ENCODE results near the gene MIF. TPM values are rescaled to one million over a fixed set of nuclear protein-coding genes. Genes with fewer than 3 reads are reported as not detected.
A peak's percentile ranks its signal among the peaks of the same experiment; 100 is the strongest.

Gene MIF
- total RNA-seq, 4 donors from 2014 or later: 261 to 363 (median 313) TPM

GRCh38 chr22:23892706-23893105, 1.5 kb upstream of the MIF start:
- H3K9me3 ChIP-seq: no peaks in the 10 kb centered on the region
- peaks cover 45% of the 10 kb centered on the region for H3K4me1 ChIP-seq
- H3K27ac ChIP-seq: no peak overlapping the region
- H3K36me3 ChIP-seq: peaks cover 21% of the 10 kb centered on the region
- TF ChIP-seq POLR2A (IDR thresholded peaks at IDR 0.05) (no peak), POLR2AphosphoS5 (IDR thresholded peaks at IDR 0.05) (no peak), CTCF (IDR thresholded peaks at IDR 0.05) (no peak), EP300 (IDR thresholded peaks at IDR 0.05) (no peak)
- WGBS: 71% methylated on average over 4 of the region's 4 CpGs
- no peak for DNase-seq (ENCODE audit: low spot score in 2 of 2)
- H3K4me3 ChIP-seq: no peak overlapping the region
- no peaks in the 10 kb centered on the region for H3K27me3 ChIP-seq

GRCh38 chr22:23893121-23893944, 850 bp upstream of the MIF start:
- peak overlapping the region; percentile 95 for H3K27ac ChIP-seq
- TF ChIP-seq CTCF (IDR thresholded peaks at IDR 0.05) (no peak), POLR2A (IDR thresholded peaks at IDR 0.05) (no peak)
- peaks cover 42% of the 10 kb centered on the region for H3K4me1 ChIP-seq
- no peak for DNase-seq (ENCODE audit: low spot score in 2 of 2)
- WGBS: 60% methylated on average over 4 of the region's 11 CpGs
- peak overlapping the region; percentile 59 for H3K4me3 ChIP-seq
- H3K27me3 ChIP-seq: no peaks in the 10 kb centered on the region
- H3K9me3 ChIP-seq: no peaks in the 10 kb centered on the region
- peaks cover 23% of the 10 kb centered on the region for H3K36me3 ChIP-seq

GRCh38 chr22:23894710-23895598, 771 bp downstream of the MIF start:
- DNase-seq (ENCODE audit: low spot score in 2 of 2): peak; percentile 83 to 86
- TF ChIP-seq POLR2A (IDR thresholded peaks at IDR 0.05) (no peak), CTCF (IDR thresholded peaks at IDR 0.05) (no peak), EP300 (IDR thresholded peaks at IDR 0.05) (no peak), POLR2AphosphoS5 (IDR thresholded peaks at IDR 0.05) (no peak)
- Histone ChIP-seq H3K4me3 (peak overlapping the region; percentile 59), H3K27ac (peak overlapping the region; percentile 95), H3K9me3 (no peaks in the 10 kb centered on the region), H3K4me1 (peaks cover 27% of the 10 kb centered on the region), H3K27me3 (no peaks in the 10 kb centered on the region), H3K36me3 (peaks cover 23% of the 10 kb centered on the region)
- 5% methylated on average over 36 of the region's 79 CpGs for whole genome bisulfite sequencing

- Histone ChIP-seq H3K27ac (peak overlapping the region; percentile 95), H3K4me1 (peaks cover 24% of the 10 kb centered on the region), H3K36me3 (peaks cover 23% of the 10 kb centered on the region), H3K4me3 (peak overlapping the region; percentile 59), H3K27me3 (no peaks in the 10 kb centered on the region), H3K9me3 (no peaks in the 10 kb centered on the region)
- no peak for DNase-seq (ENCODE audit: low spot score in 2 of 2)
- 78% methylated on average over 16 of the region's 16 CpGs for WGBS
- TF ChIP-seq CTCF (IDR thresholded peaks at IDR 0.05) (no peak), POLR2AphosphoS5 (IDR thresholded peaks at IDR 0.05) (no peak), POLR2A (IDR thresholded peaks at IDR 0.05) (no peak), EP300 (IDR thresholded peaks at IDR 0.05) (no peak)
Observed at GRCh38 chr22:23895599-23896144, 1.5 kb downstream of the MIF start.

GRCh38 chr22:23896166-23896522, 2.0 kb downstream of the MIF start:
- H3K9me3 ChIP-seq: no peaks in the 10 kb centered on the region
- H3K27me3 ChIP-seq: no peaks in the 10 kb centered on the region
- peaks cover 23% of the 10 kb centered on the region for H3K36me3 ChIP-seq
- peaks cover 24% of the 10 kb centered on the region for H3K4me1 ChIP-seq
- H3K4me3 ChIP-seq: no peak overlapping the region
- WGBS: 100% methylated on average over 1 of the region's 5 CpGs
- TF ChIP-seq POLR2A (IDR thresholded peaks at IDR 0.05) (no peak), POLR2AphosphoS5 (IDR thresholded peaks at IDR 0.05) (no peak), EP300 (IDR thresholded peaks at IDR 0.05) (no peak), CTCF (IDR thresholded peaks at IDR 0.05) (no peak)
- H3K27ac ChIP-seq: peak overlapping the region; percentile 95
- no peak for DNase-seq (ENCODE audit: low spot score in 2 of 2)

All from suprapubic skin (tissue), 4 donors.